ENCODE measurements around the gene MRPL30.
"Not testable (repeated sequence)": the region's sequence is repeated elsewhere in the genome, so short reads cannot be mapped to it uniquely, and the experiment has no call there.

Gene MRPL30

GRCh38 chr2:99180755-99181623 lies at the start of gene MRPL30, which contains the start of gene MITD1:
MRPL30 (plus strand) TSS chr2:99181184; CDS start chr2:99186204, 5,020 bp downstream.
MITD1 (minus strand) TSS chr2:99181058; CDS start chr2:99180981, 77 bp downstream.
- FAIRE-seq (peak; percentile 85), DNase-seq (ENCODE audit: extremely low spot score, insufficient read length, low read depth) (peak; percentile 73)

GRCh38 chr2:99135044-99135556 lies 45.9 kb upstream of the MRPL30 start:
- FAIRE-seq; DNase-seq (ENCODE audit: extremely low spot score, insufficient read length, low read depth): not testable (repeated sequence)

GRCh38 chr2:99139003-99139402 lies 42.0 kb upstream of the MRPL30 start:
- FAIRE-seq, result no peak
- no peak for DNase-seq (ENCODE audit: extremely low spot score, insufficient read length, low read depth)

GRCh38 chr2:99140056-99140859 lies 40.7 kb upstream of the MRPL30 start:
- DNase-seq (ENCODE audit: extremely low spot score, insufficient read length, low read depth) (no peak), FAIRE-seq (no peak)

GRCh38 chr2:99140860-99141109 lies 40.2 kb upstream of the MRPL30 start:
- no peak for FAIRE-seq

GRCh38 chr2:99141110-99142108 lies 39.6 kb upstream of the MRPL30 start, which contains the start of gene C2orf15:
C2orf15 (plus strand) TSS chr2:99141707; CDS start chr2:99150559, 8,852 bp downstream.
- DNase-seq (ENCODE audit: extremely low spot score, insufficient read length, low read depth) (peak; percentile 77), FAIRE-seq (peak; percentile 92)

More at GRCh38 chr2:99140860-99141109, 40.2 kb upstream of the MRPL30 start:
- no peak for DNase-seq (ENCODE audit: extremely low spot score, insufficient read length, low read depth)

GRCh38 chr2:99150706-99151105 lies 30.3 kb upstream of the MRPL30 start:
- no peak for DNase-seq (ENCODE audit: extremely low spot score, insufficient read length, low read depth)
- no peak for FAIRE-seq

GRCh38 chr2:99152199-99152895 lies 28.6 kb upstream of the MRPL30 start:
- FAIRE-seq (no peak), DNase-seq (ENCODE audit: extremely low spot score, insufficient read length, low read depth) (no peak)

GRCh38 chr2:99153921-99154604 lies 26.9 kb upstream of the MRPL30 start:
- FAIRE-seq (no peak), DNase-seq (ENCODE audit: extremely low spot score, insufficient read length, low read depth) (no peak)

GRCh38 chr2:99154643-99155536 lies 26.1 kb upstream of the MRPL30 start, which contains the start of the genes LIPT1 and TSGA10:
LIPT1 (plus strand) TSS chr2:99154967; CDS start chr2:99161958, 6,991 bp downstream.
TSGA10 (minus strand) TSS chr2:99154942; CDS start chr2:99109439, 45,503 bp downstream.
- FAIRE-seq, result peak; percentile 95

GRCh38 chr2:99156891-99157290 lies 24.1 kb upstream of the MRPL30 start:
- no peak for DNase-seq (ENCODE audit: extremely low spot score, insufficient read length, low read depth)
- FAIRE-seq, result no peak

More at GRCh38 chr2:99154643-99155536, 26.1 kb upstream of the MRPL30 start, which contains the start of the genes LIPT1 and TSGA10:
- peak; percentile 88 for DNase-seq (ENCODE audit: extremely low spot score, insufficient read length, low read depth)

GRCh38 chr2:99158599-99158998 lies 22.4 kb upstream of the MRPL30 start:
- DNase-seq (ENCODE audit: extremely low spot score, insufficient read length, low read depth) (no peak), FAIRE-seq (no peak)

GRCh38 chr2:99159594-99159993 lies 21.4 kb upstream of the MRPL30 start:
- FAIRE-seq, result no peak
- DNase-seq (ENCODE audit: extremely low spot score, insufficient read length, low read depth), result no peak

GRCh38 chr2:99166218-99166617 lies 14.8 kb upstream of the MRPL30 start:
- FAIRE-seq (no peak), DNase-seq (ENCODE audit: extremely low spot score, insufficient read length, low read depth) (no peak)

- DNase-seq (ENCODE audit: extremely low spot score, insufficient read length, low read depth), result no peak
- FAIRE-seq, result peak; percentile 5
These were observed 11.4 kb upstream of the MRPL30 start for GRCh38 chr2:99169534-99169933.

GRCh38 chr2:99171377-99172140 lies 9.4 kb upstream of the MRPL30 start:
- no peak for FAIRE-seq

More at GRCh38 chr2:99171377-99172140, 9.4 kb upstream of the MRPL30 start:
- DNase-seq (ENCODE audit: extremely low spot score, insufficient read length, low read depth), result no peak

All from GM18507 (cell line).